ENCODE data around the gene CBFA2T3.

DNA sequence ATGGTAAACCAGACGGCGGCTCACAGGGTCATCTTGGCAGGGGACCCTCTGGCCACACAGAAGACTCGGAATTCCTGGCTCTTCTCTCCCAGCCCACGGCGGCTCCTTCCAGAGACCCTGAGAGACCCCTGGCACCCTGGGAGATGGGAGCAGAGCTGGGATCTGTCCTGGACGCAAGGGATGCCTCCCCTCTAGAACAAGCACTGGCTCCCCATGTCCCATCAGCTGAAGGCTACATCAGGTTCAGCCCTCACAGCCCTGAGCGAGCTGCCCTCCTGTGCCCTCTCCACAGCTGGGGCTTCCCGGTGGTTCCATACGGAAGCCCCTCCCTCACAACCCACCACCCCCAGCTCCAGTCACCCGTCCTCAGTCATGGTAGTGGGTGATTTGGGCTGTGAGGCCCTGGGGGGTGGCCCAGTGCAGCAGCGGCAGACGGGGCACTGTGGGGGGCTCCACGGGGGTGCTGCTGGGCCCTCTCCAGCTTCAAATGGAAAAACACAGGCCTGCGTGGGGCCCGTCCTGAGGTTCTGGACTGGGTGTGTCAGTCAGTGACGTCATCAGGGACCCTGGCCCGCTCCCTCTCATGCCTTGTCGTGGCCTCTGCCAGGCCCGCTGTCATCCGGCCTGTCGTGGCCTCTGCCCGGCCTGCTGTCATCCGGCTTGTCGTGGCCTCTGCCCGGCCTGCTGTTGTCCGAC is 13.0 kb upstream of the CBFA2T3 start:
- TF ChIP-seq, protein P1, sequence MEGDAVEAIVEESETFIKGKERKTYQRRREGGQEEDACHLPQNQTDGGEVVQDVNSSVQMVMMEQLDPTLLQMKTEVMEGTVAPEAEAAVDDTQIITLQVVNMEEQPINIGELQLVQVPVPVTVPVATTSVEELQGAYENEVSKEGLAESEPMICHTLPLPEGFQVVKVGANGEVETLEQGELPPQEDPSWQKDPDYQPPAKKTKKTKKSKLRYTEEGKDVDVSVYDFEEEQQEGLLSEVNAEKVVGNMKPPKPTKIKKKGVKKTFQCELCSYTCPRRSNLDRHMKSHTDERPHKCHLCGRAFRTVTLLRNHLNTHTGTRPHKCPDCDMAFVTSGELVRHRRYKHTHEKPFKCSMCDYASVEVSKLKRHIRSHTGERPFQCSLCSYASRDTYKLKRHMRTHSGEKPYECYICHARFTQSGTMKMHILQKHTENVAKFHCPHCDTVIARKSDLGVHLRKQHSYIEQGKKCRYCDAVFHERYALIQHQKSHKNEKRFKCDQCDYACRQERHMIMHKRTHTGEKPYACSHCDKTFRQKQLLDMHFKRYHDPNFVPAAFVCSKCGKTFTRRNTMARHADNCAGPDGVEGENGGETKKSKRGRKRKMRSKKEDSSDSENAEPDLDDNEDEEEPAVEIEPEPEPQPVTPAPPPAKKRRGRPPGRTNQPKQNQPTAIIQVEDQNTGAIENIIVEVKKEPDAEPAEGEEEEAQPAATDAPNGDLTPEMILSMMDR (IDR thresholded peaks at IDR 0.05) = no peak
- no peak for TF ChIP-seq POLR2A (IDR thresholded peaks at IDR 0.05)
